Measurements from ENCODE around the gene PEX14.

DNA sequence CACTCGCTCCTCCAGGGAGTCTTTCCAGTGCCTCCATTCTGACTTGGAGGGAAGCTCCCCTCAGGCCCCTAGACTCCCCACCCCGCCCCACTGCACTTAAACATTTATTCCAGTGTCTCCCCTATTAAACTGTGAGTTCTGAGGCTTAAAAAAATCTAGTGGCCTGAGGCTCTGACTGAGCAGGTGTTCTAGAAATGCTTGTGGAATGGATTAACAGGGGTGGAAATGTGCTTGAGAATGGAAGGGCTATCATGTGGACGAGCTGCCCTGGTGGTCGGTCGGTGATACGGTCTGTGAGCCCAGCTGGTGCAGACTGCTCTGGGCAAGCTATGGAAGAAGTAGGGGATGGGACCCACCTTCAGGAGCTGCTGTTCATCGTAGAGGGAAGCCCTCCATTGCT, 130.2 kb downstream of the PEX14 start:
- TF ChIP-seq, protein P1, sequence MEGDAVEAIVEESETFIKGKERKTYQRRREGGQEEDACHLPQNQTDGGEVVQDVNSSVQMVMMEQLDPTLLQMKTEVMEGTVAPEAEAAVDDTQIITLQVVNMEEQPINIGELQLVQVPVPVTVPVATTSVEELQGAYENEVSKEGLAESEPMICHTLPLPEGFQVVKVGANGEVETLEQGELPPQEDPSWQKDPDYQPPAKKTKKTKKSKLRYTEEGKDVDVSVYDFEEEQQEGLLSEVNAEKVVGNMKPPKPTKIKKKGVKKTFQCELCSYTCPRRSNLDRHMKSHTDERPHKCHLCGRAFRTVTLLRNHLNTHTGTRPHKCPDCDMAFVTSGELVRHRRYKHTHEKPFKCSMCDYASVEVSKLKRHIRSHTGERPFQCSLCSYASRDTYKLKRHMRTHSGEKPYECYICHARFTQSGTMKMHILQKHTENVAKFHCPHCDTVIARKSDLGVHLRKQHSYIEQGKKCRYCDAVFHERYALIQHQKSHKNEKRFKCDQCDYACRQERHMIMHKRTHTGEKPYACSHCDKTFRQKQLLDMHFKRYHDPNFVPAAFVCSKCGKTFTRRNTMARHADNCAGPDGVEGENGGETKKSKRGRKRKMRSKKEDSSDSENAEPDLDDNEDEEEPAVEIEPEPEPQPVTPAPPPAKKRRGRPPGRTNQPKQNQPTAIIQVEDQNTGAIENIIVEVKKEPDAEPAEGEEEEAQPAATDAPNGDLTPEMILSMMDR (optimal IDR thresholded peaks at IDR 0.05 in 1 of 3, IDR thresholded peaks at IDR 0.05 in 1 of 3, conservative IDR thresholded peaks at IDR 0.05 in 1 of 3; ENCODE audit: extremely low read depth in 1 of 3, insufficient read depth in 2 of 3, low read length in 3 of 3) = no peak
- TF ChIP-seq EZH2 (IDR thresholded peaks at IDR 0.05; ENCODE audit: low read length) = no peak

Data from keratinocyte (primary cell).